DND-41 (cell line): ENCODE results near the gene FNDC3B.

ENCODE experiments used
- ATAC-seq: fragments of 200-7000 bp; cut with Tn5 transposase; 3 replicates; pipeline ENCODE4 v1.9.1; 2021; ENCODE audit warnings: low read depth; ENCODE audit not compliant: insufficient read depth
- DNase-seq: peaks from one replicate; pipeline ENCODE4 v3.0.0-alpha.2; 2020
- H2AFZ ChIP-seq: 2 replicates; pipeline ENCODE4 v1.6.0; 2012; ENCODE audit warnings: low read depth, low read length
- H3K27ac ChIP-seq: 2 replicates; pipeline ENCODE4 v1.5.1; 2012; ENCODE audit warnings: low read length, inconsistent platforms
- H3K27me3 ChIP-seq: fragments of 200-600 bp; sonication (generic); 2 replicates; pipeline ENCODE4 v1.6.0; 2012; ENCODE audit warnings: low read length, mild to moderate bottlenecking, inconsistent platforms; ENCODE audit not compliant: insufficient read depth, poor library complexity
- H3K36me3 ChIP-seq: 2 replicates; pipeline ENCODE4 v1.5.1; 2012; ENCODE audit warnings: low read length, inconsistent platforms; ENCODE audit not compliant: insufficient read depth
- H3K4me1 ChIP-seq: 2 replicates; pipeline ENCODE4 v1.5.1; 2012; ENCODE audit warnings: mild to moderate bottlenecking, low read length; ENCODE audit not compliant: insufficient read depth
- H3K4me2 ChIP-seq: 2 replicates; pipeline ENCODE4 v1.6.0; 2012; ENCODE audit warnings: mild to moderate bottlenecking, moderate library complexity, low read length, inconsistent platforms; ENCODE audit not compliant: insufficient read depth
- H3K4me3 ChIP-seq, 2 experiments: fragments of 200-600 bp in 1 of 2; shearing (Covaris generic) in 1 of 2; 2 replicates each; pipeline ENCODE4 v1.5.1; 2012 to 2016; ENCODE audit warnings: inconsistent platforms in 2 of 2, low read length in 2 of 2, mild to moderate bottlenecking in 2 of 2, low read depth in 1 of 2, moderate library complexity in 1 of 2
- H3K79me2 ChIP-seq: 2 replicates; pipeline ENCODE4 v1.6.0; 2012; ENCODE audit warnings: low read length, inconsistent platforms; ENCODE audit not compliant: insufficient read depth
- H3K9ac ChIP-seq: 2 replicates; pipeline ENCODE4 v1.6.0; 2012; ENCODE audit warnings: low read depth, mild to moderate bottlenecking, inconsistent platforms, low read length, moderate library complexity
- H3K9me3 ChIP-seq: 2 replicates; pipeline ENCODE4 v1.5.1; 2012; ENCODE audit warnings: low read length, moderate library complexity, mild to moderate bottlenecking, inconsistent platforms; ENCODE audit not compliant: insufficient read depth, severe bottlenecking
- H4K20me1 ChIP-seq: 2 replicates; pipeline ENCODE4 v1.6.0; 2012; ENCODE audit warnings: low read length; ENCODE audit not compliant: insufficient read depth
- CTCF ChIP-seq: IDR thresholded peaks from 2 replicates; pipeline ENCODE4 v1.5.1; 2012; ENCODE audit warnings: borderline replicate concordance, low read length, moderate library complexity, mild to moderate bottlenecking; ENCODE audit not compliant: poor library complexity, severe bottlenecking; ENCODE audit errors: extremely low read depth
- EZH2 ChIP-seq: IDR thresholded peaks from 3 replicates; pipeline ENCODE4 v1.6.1; 2012; ENCODE audit warnings: borderline replicate concordance, low read depth, mild to moderate bottlenecking, moderate library complexity, low read length, inconsistent platforms; ENCODE audit not compliant: severe bottlenecking

FNDC3B gene

GRCh38 chr3:172259726-172260248 lies 220.4 kb downstream of the FNDC3B start:
- Histone ChIP-seq H3K9me3 (no peaks in the 10 kb centered on the region), H3K4me1 (no peaks in the 10 kb centered on the region), H2AFZ (no peak overlapping the region), H3K4me3 (no peak overlapping the region), H3K36me3 (no peaks in the 10 kb centered on the region), H3K4me2 (no peak overlapping the region), H3K9ac (no peak overlapping the region), H3K27ac (no peak overlapping the region), H4K20me1 (no peaks in the 10 kb centered on the region), H3K79me2 (no peaks in the 10 kb centered on the region), H3K27me3 (no peaks in the 10 kb centered on the region)
- DNase-seq (no peak), ATAC-seq (no peak)
- TF ChIP-seq CTCF (no peak), EZH2 (no peak)

GRCh38 chr3:172260381-172260780 lies 221.0 kb downstream of the FNDC3B start:
- Histone ChIP-seq H3K9ac (no peak overlapping the region), H3K4me2 (no peak overlapping the region), H4K20me1 (no peaks in the 10 kb centered on the region), H2AFZ (no peak overlapping the region), H3K9me3 (no peaks in the 10 kb centered on the region), H3K27ac (no peak overlapping the region), H3K27me3 (no peaks in the 10 kb centered on the region), H3K4me3 (no peak overlapping the region), H3K79me2 (no peaks in the 10 kb centered on the region), H3K4me1 (no peaks in the 10 kb centered on the region), H3K36me3 (no peaks in the 10 kb centered on the region)
- TF ChIP-seq CTCF (no peak), EZH2 (no peak)
- DNase-seq (no peak), ATAC-seq (no peak)

GRCh38 chr3:172261054-172261453 lies 221.7 kb downstream of the FNDC3B start:
- TF ChIP-seq EZH2 = no peak
- TF ChIP-seq CTCF = no peak
- Histone ChIP-seq H3K36me3 (no peaks in the 10 kb centered on the region), H3K4me1 (no peaks in the 10 kb centered on the region), H3K27ac (no peak overlapping the region), H3K4me2 (no peak overlapping the region), H3K79me2 (no peaks in the 10 kb centered on the region), H3K9me3 (no peaks in the 10 kb centered on the region), H3K4me3 (no peak overlapping the region), H2AFZ (no peak overlapping the region), H3K9ac (no peak overlapping the region), H3K27me3 (no peaks in the 10 kb centered on the region), H4K20me1 (no peaks in the 10 kb centered on the region)
- DNase-seq = no peak
- no peak for ATAC-seq

- no peak overlapping the region for H2AFZ ChIP-seq
- H3K36me3 ChIP-seq = no peaks in the 10 kb centered on the region
- H3K9me3 ChIP-seq = no peaks in the 10 kb centered on the region
- no peaks in the 10 kb centered on the region for H3K4me1 ChIP-seq
- TF ChIP-seq EZH2 (no peak), CTCF (no peak)
- H3K9ac ChIP-seq = no peak overlapping the region
- DNase-seq (no peak), ATAC-seq (no peak)
- no peak overlapping the region for H3K4me3 ChIP-seq
- no peaks in the 10 kb centered on the region for H4K20me1 ChIP-seq
- no peak overlapping the region for H3K27ac ChIP-seq
- H3K27me3 ChIP-seq = no peaks in the 10 kb centered on the region
- no peaks in the 10 kb centered on the region for H3K79me2 ChIP-seq
- H3K4me2 ChIP-seq = no peak overlapping the region
Observed at GRCh38 chr3:172262991-172263608, 223.7 kb downstream of the FNDC3B start.
